PC-3 (cell line): ENCODE data around the gene PRICKLE2.

Experiments
- CTCF ChIP-seq: fragments of 300-600 bp; sonication (generic); conservative IDR thresholded peaks from 2 replicates; pipeline ENCODE4 v1.5.1; 2017; ENCODE audit warnings: antibody characterized with exemption, low read depth, mild to moderate bottlenecking, low read length
- EZH2 ChIP-seq: fragments of 300-600 bp; sonication (generic); IDR thresholded peaks from one replicate; pipeline ENCODE4 v1.6.1; 2017; ENCODE audit warnings: antibody characterized with exemption, mild to moderate bottlenecking, low read length; ENCODE audit not compliant: unreplicated experiment
- EZH2phosphoT487 ChIP-seq: fragments of 300-600 bp; sonication (generic); IDR thresholded peaks from 2 replicates; pipeline ENCODE4 v1.6.1; 2018; ENCODE audit warnings: mild to moderate bottlenecking, antibody characterized with exemption, low read length, borderline replicate concordance

- no peak for TF ChIP-seq CTCF
- TF ChIP-seq EZH2 = no peak
- TF ChIP-seq EZH2phosphoT487 = no peak
Measured at GRCh38 chr3:64187065-64187959, 38.0 kb downstream of the PRICKLE2 start.
